CD4-positive, alpha-beta T cell treated with Interleukin-6 at 100 ng/mL for 8 hours (primary cell): ENCODE results near the gene BAZ2B.
"Not testable (repeated sequence)": the region's sequence is repeated elsewhere in the genome, so short reads cannot be mapped to it uniquely, and the experiment has no call there.

Source experiments
- DNase-seq: peaks from one replicate; pipeline ENCODE4 v3.0.0-alpha.2; 2020; ENCODE audit warnings: mixed read lengths, low spot score

The BAZ2B gene

DNA sequence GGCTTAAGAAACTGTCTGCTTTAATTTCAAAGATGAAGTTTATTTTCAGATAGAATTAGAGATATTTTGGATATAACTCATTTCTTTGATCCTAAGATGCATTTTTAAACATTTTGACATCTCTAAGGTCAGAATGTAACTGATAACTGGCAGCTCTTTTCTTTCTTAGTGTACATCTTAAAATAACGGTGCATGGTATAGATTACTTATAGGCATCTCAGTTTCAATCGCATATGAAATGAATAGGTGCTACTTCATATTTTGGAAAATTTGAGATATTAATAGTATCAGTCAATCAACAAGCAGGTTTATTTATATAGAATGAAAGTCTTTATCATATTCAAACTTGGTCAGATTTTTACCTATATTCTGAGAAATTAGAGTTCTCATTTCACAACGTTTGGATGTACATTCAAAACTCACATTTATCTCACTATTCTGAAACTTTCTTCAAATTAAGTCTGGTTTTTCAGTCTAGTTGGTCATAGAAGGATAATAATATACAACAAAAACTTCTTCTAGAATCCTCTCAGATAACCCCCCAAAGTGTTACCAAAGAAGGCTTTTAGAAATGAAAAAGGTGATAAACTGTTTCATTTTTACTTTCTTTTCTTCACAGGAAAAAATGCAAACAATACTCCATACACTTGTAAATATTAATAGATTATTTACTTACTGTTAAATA is 207.1 kb downstream of the BAZ2B start:
- DNase-seq = no peak

DNA sequence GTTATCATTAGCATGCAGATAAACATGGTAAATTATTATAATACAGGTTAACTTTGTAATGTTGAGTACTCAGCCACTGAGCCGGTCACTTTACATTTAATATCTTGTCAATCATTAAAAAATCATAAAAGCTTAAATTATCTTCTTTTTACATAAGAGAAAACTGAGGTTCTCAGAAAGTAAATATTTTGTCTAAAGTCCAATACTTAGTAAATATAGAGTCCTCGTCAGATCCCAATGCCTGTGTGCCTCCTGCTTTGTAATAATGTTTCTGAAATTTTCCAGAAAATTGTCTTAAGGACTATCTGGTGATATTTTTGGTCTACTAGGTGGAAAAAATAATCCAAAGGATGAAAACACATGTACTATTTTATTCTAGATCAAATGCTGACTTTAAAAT is 213.6 kb downstream of the BAZ2B start:
- DNase-seq = no peak

DNA sequence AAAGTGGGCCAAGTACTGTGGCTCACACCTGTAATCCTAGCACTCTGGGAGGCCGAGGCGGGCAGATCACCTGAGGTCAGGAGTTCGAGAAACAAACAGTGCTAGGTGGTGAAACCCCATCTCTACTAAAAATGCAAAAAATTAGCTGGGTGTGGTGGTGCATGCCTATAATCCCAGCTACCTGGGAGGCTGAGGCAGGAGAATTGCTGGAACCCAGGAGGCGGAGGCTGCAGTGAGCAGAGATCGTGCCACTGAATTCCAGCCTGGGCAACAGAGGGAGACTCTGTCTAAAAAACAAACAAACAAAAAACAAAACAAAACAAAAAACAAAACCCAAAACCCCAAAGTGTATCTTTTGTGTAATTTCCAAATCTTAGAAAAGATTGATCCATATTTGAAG is 214.2 kb downstream of the BAZ2B start:
- not testable (repeated sequence) for DNase-seq

DNA sequence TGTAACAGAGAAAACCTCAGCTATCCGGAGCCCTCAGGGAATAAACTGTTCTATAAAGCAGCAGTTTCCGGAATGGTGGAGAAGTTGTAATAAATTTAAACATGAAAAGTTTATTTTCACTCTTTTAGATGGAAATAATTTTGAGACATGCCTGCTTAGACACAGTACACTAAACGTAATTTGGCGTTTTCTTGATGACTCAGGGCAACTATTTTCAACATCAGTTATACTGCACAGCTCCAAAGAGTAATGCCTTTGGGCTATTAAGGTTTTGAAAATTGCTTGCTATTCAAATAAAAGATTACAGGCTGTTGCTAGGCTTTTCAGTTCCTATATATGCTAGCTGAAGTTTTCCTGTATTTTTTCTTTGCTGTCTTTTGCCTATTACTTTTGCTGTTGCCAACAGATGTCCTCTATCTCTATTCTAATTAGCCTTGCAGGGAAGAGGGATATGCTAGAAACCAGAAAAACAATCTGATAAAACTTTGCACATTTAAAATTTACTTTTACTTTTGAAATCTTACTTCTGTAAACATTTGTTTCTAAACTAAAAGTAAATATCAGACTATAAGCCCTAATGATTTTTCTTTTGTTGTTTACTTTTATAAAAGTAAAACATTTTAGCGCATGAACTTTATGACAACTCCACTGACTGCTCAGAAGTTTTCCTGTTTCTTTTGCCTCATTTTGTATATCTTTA is 216.5 kb downstream of the BAZ2B start:
- DNase-seq = no peak

DNA sequence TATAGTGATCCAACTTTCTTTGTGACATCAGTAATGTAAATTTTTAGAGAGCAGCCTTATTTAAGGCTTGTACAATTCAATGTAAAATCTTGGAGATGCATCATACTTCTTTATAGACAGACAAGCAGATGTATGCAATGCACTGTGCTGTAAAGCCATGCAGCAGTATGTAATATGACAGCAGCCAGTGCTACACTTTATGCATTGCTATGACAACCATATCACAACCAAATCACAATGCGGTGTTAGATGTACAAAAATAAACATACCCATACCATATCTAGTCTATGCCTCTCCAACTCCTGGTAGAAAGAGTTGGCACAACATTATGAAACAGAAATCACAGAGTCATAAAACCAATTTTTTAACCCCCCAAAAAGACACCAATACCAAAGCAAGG is 219.5 kb downstream of the BAZ2B start:
- no peak for DNase-seq

DNA sequence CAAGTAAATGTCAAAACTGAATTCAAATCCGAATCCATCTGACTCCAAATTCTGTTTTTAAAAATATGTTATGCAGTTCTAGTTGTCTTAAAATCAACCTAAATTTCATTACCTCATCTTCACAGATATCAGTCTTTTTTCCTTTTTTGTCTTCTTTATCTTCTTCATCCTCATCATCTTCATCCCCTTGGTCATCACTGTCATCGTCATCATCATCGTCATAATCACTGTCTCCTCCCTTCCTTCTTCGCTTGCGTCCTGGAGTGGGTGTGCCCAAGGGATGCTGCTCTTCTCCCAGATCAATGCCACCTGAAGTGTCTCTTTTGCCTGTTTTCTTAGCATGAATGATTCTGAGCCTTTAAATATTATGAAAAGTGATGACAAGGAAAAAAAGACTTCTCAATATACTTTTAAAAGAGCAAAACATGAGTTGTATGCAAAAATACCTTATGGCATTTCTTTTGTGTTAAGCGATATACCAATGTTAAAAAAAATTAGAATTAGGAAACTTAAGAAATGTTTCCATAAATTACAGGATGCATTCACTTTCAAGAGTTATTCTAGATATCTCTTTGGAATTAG is 233.8 kb downstream of the BAZ2B start:
- DNase-seq = no peak

DNA sequence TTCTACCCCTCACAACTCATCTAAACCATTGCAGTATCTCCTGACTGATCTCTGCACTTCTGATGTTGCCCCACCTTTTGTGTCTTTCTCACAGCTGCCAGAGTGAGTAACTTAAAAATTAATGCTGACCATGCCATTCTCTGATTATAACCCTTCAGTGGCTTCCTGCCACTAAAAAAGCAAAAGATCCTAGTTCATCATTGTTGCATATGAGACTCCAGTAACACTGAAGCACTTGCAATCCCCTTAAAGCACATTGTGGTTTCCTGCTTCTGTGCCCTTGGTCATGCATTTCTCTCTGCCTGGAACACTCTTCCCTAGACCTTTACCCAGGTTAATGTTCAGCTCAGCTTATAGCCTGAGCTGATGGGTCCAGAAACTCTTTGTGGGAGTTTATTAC is 234.8 kb downstream of the BAZ2B start:
- no peak for DNase-seq

DNA sequence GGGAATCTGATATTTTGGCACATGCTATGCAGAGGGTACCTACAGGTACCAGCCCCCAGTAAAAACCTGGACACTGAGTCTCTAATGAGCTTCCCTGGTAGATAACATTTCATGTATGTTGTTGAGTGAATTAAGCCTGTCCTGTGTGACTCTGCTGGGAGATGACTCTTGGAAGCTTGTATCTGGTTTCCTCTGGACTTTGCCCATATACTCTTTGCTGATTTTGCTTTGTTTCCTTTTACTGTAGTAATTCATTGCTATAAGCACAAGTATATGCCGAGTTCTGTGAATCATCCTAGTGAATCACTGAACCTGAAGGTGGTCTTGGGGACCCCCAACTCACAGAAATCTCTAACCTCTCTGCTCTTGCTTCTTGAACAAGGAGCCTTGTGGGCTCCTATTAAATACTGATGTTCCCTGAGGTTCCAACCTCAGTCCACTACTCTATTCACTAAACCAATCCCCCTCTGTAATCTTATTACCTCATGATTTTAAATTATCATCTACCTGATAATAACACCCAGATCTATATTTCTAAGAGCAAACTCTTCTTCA is 235.6 kb downstream of the BAZ2B start:
- no peak for DNase-seq

DNA sequence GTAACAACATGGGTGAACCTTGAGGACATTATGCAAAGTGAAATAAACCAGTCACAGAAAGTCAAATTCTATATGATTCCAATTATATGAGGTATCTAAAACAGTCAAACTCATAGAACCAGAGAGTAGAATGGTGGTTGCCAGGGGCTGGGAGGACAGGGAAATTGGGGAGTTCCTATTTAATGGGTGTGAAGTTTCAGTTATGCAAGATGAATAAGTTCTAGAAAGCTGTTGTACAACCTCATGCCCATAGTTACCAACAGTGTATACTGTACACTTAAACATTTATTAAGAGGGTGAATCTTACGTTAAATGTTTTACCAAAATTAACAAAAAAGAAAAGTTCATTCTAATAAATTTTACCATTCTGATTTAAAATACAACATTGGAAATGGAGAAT is 237.2 kb downstream of the BAZ2B start:
- no peak for DNase-seq

DNA sequence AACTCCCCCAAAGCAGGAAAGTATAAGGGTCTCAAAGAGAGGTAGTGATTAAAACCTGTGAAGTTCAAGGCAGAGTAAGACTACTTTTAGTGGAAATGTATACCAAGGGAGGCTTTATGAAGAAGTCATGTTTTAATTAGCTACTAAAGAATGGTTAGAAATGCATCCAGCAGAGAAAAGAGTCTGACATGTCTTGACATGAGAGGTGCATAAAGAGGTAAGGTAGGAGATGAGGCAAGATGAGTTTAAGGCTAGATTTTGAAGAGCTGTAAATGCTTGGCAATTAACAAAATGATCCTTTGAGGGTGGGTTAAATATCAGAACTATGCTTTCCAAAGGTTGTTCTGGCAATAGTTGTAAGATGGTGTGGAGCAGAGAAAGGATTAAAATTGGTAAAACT is 241.1 kb downstream of the BAZ2B start:
- DNase-seq = no peak

DNA sequence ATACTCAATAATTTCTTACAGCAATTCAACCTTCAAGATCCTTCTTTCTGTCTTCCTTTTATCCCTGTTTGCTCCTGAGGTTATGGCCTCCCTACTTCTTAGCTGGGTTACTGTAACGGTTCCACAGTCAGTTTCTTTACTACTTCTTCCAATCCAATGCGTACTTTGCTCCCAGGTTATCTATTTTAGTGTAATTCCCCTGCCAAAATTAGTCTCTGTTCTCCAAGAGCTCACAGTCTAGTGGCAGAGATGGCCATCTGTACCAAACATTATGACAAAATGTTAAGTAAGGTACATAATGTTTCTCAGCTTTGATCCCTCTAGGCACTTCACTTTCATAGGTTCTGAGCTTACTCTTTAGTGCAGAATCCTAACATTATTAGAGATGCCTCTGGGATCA is 244.8 kb downstream of the BAZ2B start:
- no peak for DNase-seq

DNA sequence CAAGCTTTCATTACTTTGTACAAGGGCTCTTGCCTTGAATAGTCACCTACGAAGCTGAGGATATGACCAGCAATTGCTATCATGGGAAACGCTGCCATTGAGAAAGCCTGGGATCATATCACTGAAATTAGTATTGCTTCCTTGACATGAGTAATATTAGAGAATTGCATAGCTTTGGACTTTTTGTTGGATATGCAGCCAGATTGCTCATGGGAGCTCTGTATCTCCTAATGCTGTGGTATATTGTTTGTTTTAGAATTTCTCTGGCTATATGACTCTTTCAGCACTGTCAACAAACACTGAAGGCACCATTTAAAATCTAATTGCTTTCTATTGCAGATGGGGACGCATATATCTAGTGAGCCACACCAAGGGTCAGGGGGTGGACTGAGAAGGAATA is 249.8 kb downstream of the BAZ2B start:
- no peak for DNase-seq

DNA sequence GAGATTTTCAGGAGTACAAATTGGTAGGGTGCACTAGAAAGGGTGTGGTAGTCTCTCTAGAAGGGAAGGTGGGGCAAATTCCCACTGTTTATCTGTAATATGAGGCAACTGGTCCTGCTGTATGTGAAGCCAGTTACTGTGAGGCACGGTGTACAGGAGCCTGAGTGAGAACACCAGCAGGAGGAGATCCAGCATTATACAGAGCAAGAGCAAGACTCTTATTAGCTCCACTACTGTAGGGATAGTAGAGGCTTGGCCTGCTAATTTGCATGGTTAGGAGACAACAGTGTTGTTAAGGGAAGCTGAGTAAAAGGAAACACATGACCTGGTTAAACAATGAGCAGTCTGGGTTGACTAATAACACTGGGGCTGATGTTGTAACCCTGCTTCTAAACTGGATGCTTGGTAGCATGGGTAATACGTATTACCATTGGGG is 253.5 kb downstream of the BAZ2B start:
- no peak for DNase-seq

DNA sequence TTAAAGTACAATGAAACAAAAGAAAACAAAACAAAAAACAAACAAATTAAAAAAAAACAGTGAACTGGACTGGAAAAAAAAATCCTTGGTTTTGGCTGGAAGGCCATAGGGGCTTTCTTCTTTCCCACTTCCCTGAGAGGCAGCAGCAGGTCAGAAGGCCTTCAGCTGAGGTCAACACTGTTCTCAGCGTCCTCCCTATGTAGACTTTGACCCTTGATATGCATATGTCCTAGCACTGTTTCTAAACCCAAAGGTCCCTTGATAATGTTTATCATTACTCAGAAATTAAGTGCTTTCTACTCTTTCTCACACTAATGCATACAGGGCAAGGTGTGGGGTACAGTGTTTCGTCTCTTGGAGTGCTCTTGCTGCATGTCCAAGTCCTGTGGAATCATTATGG is 254.3 kb downstream of the BAZ2B start:
- DNase-seq = no peak

DNA sequence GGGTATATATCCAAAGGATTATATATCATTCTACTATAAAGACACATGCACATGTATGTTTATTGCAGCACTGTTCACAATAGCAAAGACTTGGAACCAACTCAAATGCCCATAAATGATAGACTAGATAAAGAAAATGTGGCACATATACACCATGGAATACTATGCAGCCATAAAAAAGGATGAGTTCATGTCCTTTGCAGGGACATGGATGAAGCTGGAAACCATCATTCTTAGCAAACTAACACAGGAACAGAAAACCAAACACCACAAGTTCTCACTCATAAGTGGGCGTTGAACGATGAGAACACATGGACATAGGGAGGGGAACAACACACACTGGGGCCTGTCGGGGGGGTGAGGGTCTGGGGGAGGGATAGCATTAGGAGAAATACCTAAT is 254.7 kb downstream of the BAZ2B start:
- not testable (repeated sequence) for DNase-seq

DNA sequence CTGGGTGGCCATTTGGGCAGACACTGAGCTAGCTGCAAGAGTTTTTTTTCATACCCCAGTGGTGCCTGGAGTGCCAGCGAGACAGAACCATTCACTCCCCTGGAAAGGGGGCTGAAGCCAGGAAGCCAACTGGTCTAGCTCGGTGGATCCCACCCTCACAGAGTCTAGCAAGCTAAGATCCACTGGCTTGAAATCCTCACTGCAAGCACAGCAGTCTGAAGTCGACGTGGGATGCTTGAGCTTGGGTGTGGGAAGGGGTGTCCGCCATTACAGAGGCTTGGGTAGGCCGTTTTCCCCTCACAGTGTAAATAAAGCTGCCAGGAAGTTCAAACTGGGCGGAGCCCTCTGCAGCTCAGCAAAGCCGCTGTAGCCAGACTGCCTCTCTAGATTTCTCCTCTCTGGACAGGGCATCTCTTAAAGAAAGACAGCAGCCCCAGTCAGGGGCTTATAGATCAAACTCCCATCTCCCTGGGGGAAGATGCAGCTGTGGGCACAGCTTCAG is 260.2 kb downstream of the BAZ2B start:
- DNase-seq = no peak

DNA sequence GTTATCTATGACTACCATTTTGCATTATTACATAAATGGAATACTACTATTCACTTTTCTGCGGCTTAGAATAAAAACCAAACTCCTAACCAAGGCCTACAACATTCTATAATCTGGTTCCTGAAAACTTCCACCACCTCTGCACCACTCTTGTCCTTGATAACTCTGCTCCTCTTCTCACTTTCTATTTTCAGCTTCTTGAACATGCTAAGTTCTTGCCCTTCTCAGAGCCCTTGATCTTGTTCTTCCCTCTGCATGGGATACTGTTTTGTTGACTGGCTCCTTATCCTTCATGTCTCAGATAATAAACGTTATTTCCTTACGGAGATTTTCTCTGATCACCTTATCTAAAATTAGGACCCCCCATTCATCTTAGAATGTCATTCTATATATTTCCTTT is 264.4 kb downstream of the BAZ2B start:
- no peak for DNase-seq

DNA sequence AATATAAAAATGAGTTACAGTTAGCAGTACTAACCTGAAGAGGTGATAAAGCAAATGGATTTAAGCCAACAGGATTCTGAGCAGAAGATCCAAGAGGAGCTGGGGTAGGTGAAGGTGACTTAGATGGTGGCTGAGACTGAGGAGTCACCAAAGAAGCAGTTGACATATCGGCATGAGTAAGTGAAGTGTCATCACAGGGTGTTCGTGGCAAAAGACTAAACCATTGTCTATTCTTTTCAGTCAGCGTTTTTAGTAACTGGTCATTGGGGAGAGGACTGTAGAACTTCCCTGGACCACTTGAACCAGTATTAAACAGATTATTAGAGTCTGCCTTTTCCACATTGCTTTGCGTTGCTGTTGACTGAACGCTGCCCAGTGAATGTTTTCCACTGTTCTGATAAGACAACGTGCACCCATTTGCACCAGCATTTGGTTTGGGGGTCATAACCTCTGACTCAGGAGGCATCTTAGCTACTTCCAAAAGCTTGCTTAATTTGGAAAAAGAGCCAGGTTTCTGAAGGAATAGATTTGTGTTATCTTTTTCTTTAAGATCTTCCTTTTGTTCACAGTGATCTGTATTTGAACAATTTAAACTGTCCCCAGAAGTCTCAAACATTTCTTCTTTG is 266.6 kb downstream of the BAZ2B start:
- no peak for DNase-seq

DNA sequence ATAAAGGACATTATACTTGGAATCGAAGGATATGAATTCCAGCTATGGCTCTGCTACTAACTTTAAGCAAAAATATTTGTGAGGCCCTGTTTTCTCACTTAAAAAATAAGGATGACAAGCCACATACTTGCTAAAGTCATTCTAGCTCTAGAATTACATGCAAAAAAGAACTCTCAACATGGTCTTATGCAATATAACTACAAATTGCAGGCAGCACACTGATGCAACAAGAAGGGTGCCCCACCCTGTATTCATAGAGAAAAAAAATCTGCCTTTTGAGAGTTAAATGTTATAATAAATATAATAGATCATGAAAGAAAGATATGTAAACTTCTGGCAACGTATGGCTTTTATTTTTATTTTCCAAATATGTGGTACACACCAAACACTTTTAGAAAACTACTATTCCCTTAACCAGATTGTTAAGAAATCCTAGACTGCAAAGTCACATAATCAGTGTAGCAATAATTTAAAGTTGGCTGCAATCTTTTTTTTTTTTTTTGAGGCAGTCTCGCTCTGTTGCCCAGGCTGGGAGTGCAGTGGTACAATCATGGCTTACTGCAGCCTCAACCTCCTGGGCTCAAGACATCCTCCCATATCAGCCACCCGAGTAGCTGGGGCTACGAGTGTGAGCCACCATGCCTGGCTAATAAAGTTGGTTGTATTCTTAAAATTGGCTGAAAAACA is 289.6 kb downstream of the BAZ2B start:
- DNase-seq = no peak

DNA sequence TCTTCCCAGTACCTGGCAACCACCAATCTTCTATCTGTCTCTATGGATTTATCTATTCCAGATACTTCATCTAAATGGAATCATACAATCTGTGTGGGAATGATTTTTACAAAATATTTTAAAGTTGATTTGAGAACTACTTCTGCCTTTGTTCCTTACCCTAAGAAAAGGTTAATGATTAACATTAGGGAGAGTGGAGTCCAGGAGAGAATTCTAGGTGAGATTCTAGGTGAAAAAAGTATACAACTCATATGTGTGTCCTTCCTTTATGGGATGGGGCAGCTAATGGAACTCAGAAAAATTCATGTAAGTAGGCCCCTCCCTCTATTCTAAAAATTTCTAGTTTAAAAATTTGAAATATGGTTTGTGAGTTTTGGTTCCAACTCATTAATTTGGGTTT is 293.9 kb downstream of the BAZ2B start:
- DNase-seq = no peak

DNA sequence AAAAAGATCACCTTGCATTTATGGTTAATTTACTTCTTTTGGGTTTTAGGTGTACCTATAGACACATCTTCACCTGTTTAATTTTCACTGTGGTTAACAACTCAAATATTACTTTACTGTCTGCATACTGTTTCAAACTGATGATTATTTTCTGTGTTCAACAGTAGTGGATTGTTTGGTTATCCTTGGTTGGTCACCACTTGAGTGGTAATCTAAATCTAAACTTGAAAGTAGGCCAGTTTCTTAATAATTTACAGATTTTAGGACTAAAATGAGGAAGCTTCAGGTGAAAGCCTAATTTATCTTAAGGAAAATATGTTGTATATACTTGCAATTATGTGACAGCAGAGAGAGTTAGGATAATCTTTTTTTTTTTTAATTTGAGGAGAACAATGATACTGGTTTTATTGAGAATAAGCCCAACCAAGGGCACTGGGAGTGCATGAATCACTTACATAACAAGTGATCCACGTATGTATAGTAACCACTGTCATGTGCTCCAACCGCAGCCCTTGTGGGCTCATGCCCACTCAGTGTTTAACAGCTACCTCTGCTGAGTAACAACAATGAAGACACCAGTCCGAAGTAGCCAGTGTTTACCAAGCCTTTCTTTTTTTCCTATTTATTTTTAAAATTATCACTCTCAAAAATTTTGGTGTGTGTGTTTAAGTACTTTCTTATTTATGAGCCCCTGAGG is 298.8 kb downstream of the BAZ2B start:
- no peak for DNase-seq
